Cardiac septum (tissue), 1 donor: ENCODE data around the gene MAP1B. TPM values are rescaled to one million over a fixed set of nuclear protein-coding genes. Genes with fewer than 3 reads are reported as not detected.

Source experiments
- DNase-seq: peaks from one replicate; pipeline ENCODE4 v3.0.0-alpha.2; 2020; ENCODE audit warnings: low spot score
- intact Hi-C: fragments of 100-400 bp; cut with DNase I; formaldehyde crosslinking; loops from one replicate; pipeline ENCODE4 v1.14.0; 2022
- total RNA-seq: library from RNA; stranded (reverse); fragmentation: NEBNext Ultra II Directional; extraction: Animal tissue kit (Norgen Biotek cat#: 25700); gene quantifications from one replicate; pipeline ENCODE4 v1.2.1, GENCODE V29; 2021
- donor health status: DM: no; HTN: no; CAD: no.

The MAP1B gene
- total RNA-seq, 1 donor from 2014 or later, result 217 TPM

- no peak for DNase-seq
- intact Hi-C loops, result no loop called here
Measured at GRCh38 chr5:72179816-72180440, 72.7 kb downstream of the MAP1B start.

GRCh38 chr5:72180925-72181324, 73.7 kb downstream of the MAP1B start:
- intact Hi-C loops, result no loop called here

GRCh38 chr5:72182686-72183085, 75.4 kb downstream of the MAP1B start:
- intact Hi-C loops, result no loop called here
- DNase-seq, result no peak

More at GRCh38 chr5:72180925-72181324, 73.7 kb downstream of the MAP1B start:
- no peak for DNase-seq

- intact Hi-C loops, result no loop called here
- DNase-seq, result no peak
Measured at GRCh38 chr5:72183101-72183520, 75.8 kb downstream of the MAP1B start.

GRCh38 chr5:72184408-72184807, 77.1 kb downstream of the MAP1B start:
- DNase-seq, result no peak
- intact Hi-C loops, result no loop called here

GRCh38 chr5:72185496-72186329, 78.4 kb downstream of the MAP1B start:
- intact Hi-C loops, result no loop called here

GRCh38 chr5:72187388-72188075, 80.3 kb downstream of the MAP1B start:
- no peak for DNase-seq
- intact Hi-C loops, result no loop called here

More at GRCh38 chr5:72185496-72186329, 78.4 kb downstream of the MAP1B start:
- no peak for DNase-seq

GRCh38 chr5:72188166-72188565, 80.9 kb downstream of the MAP1B start:
- no peak for DNase-seq
- intact Hi-C loops, result no loop called here

- DNase-seq, result no peak
- intact Hi-C loops, result no loop called here
Measured at GRCh38 chr5:72189146-72189545, 81.9 kb downstream of the MAP1B start.

GRCh38 chr5:72191404-72191803, 84.1 kb downstream of the MAP1B start:
- DNase-seq, result no peak
- intact Hi-C loops, result no loop called here

- DNase-seq, result no peak
- intact Hi-C loops, result loop anchor here (5.0 kb wide), 1 partner anchor 42 kb away; no protein-coding TSS in a partner anchor
Measured at GRCh38 chr5:72194846-72195245, 87.6 kb downstream of the MAP1B start.

- no peak for DNase-seq
- intact Hi-C loops, result loop anchor here (5.0 kb wide), 1 partner anchor 42 kb away; no protein-coding TSS in a partner anchor
Measured at GRCh38 chr5:72195581-72195980, 88.3 kb downstream of the MAP1B start.

- no peak for DNase-seq
- intact Hi-C loops, result loop anchor here (5.0 kb wide), 1 partner anchor 40 kb away; no protein-coding TSS in a partner anchor
Measured at GRCh38 chr5:72197393-72197792, 90.1 kb downstream of the MAP1B start.

- intact Hi-C loops, result loop anchor here (5.0 kb wide), 1 partner anchor 38 kb away; no protein-coding TSS in a partner anchor
- no peak for DNase-seq
Measured at GRCh38 chr5:72199681-72200080, 92.4 kb downstream of the MAP1B start.

- intact Hi-C loops, result no loop called here
- no peak for DNase-seq
Measured at GRCh38 chr5:72202331-72202825, 95.1 kb downstream of the MAP1B start.

GRCh38 chr5:72203251-72203845, 96.1 kb downstream of the MAP1B start:
- intact Hi-C loops, result no loop called here
- DNase-seq, result no peak

- no peak for DNase-seq
- intact Hi-C loops, result no loop called here
Measured at GRCh38 chr5:72204946-72205345, 97.7 kb downstream of the MAP1B start.

GRCh38 chr5:72205431-72206009, 98.2 kb downstream of the MAP1B start:
- DNase-seq, result no peak
- intact Hi-C loops, result no loop called here

GRCh38 chr5:72206160-72206559, 98.9 kb downstream of the MAP1B start:
- no peak for DNase-seq
- intact Hi-C loops, result no loop called here
